Measurements from ENCODE around the gene PSD4. TPM values are rescaled to one million over a fixed set of nuclear protein-coding genes. Genes with fewer than 3 reads are reported as not detected.

Gene PSD4
- polyA plus RNA-seq, 2 of the 4 experiments (the other 2 are of a cell fraction), result 5.4 to 21.6 TPM

- FAIRE-seq, result no peak
- Histone ChIP-seq H3K27ac (no peak overlapping the region), H3K4me3 (no peak overlapping the region), H3K4me2 (no peak overlapping the region), H3K4me1 (no peaks in the 10 kb centered on the region), H3K9me3 (no peaks in the 10 kb centered on the region)
- TF ChIP-seq FOXS1 (CRISPR knock-in tag; IDR thresholded peaks at IDR 0.05) (no peak), E2F6 (IDR thresholded peaks at IDR 0.05; ENCODE audit: borderline replicate concordance, low read depth) (no peak), CEBPB (IDR thresholded peaks at IDR 0.05) (no peak), HEYL (CRISPR knock-in tag; IDR thresholded peaks at IDR 0.05) (no peak), EHF (CRISPR knock-in tag; IDR thresholded peaks at IDR 0.05) (no peak), HOXB13 (CRISPR knock-in tag; IDR thresholded peaks at IDR 0.05; ENCODE audit: low read depth) (no peak), RNF2 (IDR thresholded peaks at IDR 0.05; ENCODE audit: borderline replicate concordance, low read depth) (no peak), CBX8 (IDR thresholded peaks at IDR 0.05) (no peak), JUNB (IDR thresholded peaks at IDR 0.05) (no peak)
- TF ChIP-seq, protein P1, sequence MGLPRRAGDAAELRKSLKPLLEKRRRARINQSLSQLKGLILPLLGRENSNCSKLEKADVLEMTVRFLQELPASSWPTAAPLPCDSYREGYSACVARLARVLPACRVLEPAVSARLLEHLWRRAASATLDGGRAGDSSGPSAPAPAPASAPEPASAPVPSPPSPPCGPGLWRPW (IDR thresholded peaks at IDR 0.05), result no peak
- TF ChIP-seq, protein P2, sequence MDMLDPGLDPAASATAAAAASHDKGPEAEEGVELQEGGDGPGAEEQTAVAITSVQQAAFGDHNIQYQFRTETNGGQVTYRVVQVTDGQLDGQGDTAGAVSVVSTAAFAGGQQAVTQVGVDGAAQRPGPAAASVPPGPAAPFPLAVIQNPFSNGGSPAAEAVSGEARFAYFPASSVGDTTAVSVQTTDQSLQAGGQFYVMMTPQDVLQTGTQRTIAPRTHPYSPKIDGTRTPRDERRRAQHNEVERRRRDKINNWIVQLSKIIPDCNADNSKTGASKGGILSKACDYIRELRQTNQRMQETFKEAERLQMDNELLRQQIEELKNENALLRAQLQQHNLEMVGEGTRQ (IDR thresholded peaks at IDR 0.05), result no peak
- ATAC-seq, result no peak
- WGBS (ENCODE audit: missing lambda C conversion rate), result 61% methylated on average over 7 of the region's 7 CpGs
- ChIA-PET CTCF (interaction anchor here (1.8 kb wide), 1 partner anchor 67 kb away, joined by 9 read pairs; no protein-coding TSS in a partner anchor), POLR2A (no interaction called here)
- no peak for DNase-seq (ENCODE audit: low read depth in 1 of 2, low spot score in 1 of 2)
Measured at GRCh38 chr2:113131352-113132185, 42.2 kb upstream of the PSD4 start.

DNA sequence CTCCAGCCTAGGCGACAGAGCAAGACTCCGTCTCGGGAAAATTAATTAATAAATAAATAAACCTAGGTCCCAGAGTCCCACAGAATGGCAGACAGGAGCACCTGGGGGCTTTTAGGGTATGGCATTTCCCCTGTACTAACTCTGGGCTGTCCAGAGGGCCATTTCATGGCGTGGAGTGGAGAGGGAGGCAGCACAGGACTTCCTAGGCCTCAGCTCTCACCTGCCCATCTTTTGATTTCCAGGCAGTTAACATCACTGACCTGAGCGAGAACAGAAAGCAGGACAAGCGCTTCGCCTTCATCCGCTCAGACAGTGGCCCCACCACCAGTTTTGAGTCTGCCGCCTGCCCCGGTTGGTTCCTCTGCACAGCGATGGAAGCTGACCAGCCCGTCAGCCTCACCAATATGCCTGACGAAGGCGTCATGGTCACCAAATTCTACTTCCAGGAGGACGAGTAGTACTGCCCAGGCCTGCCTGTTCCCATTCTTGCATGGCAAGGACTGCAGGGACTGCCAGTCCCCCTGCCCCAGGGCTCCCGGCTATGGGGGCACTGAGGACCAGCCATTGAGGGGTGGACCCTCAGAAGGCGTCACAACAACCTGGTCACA, 41.3 kb upstream of the PSD4 start:
- ATAC-seq, result no peak
- ChIA-PET CTCF (interaction anchor here (0.6 to 7.1 kb wide), 5 partner anchors 11 to 114 kb away, joined by 4 to 52 read pairs (median 9); no protein-coding TSS in a partner anchor), POLR2A (no interaction called here)
- Histone ChIP-seq H3K27ac (no peak overlapping the region), H3K4me2 (no peak overlapping the region), H3K4me1 (no peaks in the 10 kb centered on the region), H3K4me3 (no peak overlapping the region), H3K9me3 (no peaks in the 10 kb centered on the region)
- DNase-seq (ENCODE audit: low read depth in 1 of 2, low spot score in 1 of 2), result no peak
- FAIRE-seq, result no peak
- 85% methylated on average over 17 of the region's 17 CpGs for WGBS (ENCODE audit: missing lambda C conversion rate)
- TF ChIP-seq RNF2 (IDR thresholded peaks at IDR 0.05; ENCODE audit: borderline replicate concordance, low read depth), result no peak
- TF ChIP-seq NPAS2 (CRISPR knock-in tag; IDR thresholded peaks at IDR 0.05; ENCODE audit: borderline replicate concordance), result no peak
- no peak for TF ChIP-seq RARB (CRISPR knock-in tag; IDR thresholded peaks at IDR 0.05)

GRCh38 chr2:113133704-113134598, 39.8 kb upstream of the PSD4 start:
- H3K9me3 ChIP-seq, result no peaks in the 10 kb centered on the region
- CTCF ChIA-PET, result interaction anchor here (1.0 to 7.1 kb wide), 8 partner anchors 10 to 257 kb away, joined by 3 to 52 read pairs (median 8); no protein-coding TSS in a partner anchor
- FAIRE-seq (no peak), ATAC-seq (peak in 1 of 2 experiments; percentile 32; a peak in 2 of 6 replicates), DNase-seq (ENCODE audit: low read depth in 1 of 2, low spot score in 1 of 2) (no peak)
- WGBS (ENCODE audit: missing lambda C conversion rate), result 51% methylated on average over 7 of the region's 7 CpGs
- 0 out of 3 replicates have a peak, but pooled peaks cover 2% of the 10 kb centered on the region for H3K4me1 ChIP-seq
- POLR2A ChIA-PET, result interaction anchor here (0.6 kb wide), 1 partner anchor 252 kb away, joined by 9 read pairs; no protein-coding TSS in a partner anchor
- 0 out of 6 replicates have a peak overlapping the region, but pooled peaks of 1 of the 2 experiments have one; percentile 12 for H3K27ac ChIP-seq
- TF ChIP-seq CBX2 (IDR thresholded peaks at IDR 0.05; ENCODE audit: borderline replicate concordance, low read depth) (no peak), RFX5 (IDR thresholded peaks at IDR 0.05) (no peak), ELK1 (IDR thresholded peaks at IDR 0.05; ENCODE audit: low read depth, low read length) (no peak), EHMT2 (IDR thresholded peaks at IDR 0.05; ENCODE audit: low read depth) (no peak), E2F6 (IDR thresholded peaks at IDR 0.05; ENCODE audit: borderline replicate concordance, low read depth) (no peak), MAZ (IDR thresholded peaks at IDR 0.05; ENCODE audit: borderline replicate concordance, low read depth, low read length) (no peak), ESRRA (IDR thresholded peaks at IDR 0.05; ENCODE audit: borderline replicate concordance, low read length) (no peak)
- TF ChIP-seq, protein P3, sequence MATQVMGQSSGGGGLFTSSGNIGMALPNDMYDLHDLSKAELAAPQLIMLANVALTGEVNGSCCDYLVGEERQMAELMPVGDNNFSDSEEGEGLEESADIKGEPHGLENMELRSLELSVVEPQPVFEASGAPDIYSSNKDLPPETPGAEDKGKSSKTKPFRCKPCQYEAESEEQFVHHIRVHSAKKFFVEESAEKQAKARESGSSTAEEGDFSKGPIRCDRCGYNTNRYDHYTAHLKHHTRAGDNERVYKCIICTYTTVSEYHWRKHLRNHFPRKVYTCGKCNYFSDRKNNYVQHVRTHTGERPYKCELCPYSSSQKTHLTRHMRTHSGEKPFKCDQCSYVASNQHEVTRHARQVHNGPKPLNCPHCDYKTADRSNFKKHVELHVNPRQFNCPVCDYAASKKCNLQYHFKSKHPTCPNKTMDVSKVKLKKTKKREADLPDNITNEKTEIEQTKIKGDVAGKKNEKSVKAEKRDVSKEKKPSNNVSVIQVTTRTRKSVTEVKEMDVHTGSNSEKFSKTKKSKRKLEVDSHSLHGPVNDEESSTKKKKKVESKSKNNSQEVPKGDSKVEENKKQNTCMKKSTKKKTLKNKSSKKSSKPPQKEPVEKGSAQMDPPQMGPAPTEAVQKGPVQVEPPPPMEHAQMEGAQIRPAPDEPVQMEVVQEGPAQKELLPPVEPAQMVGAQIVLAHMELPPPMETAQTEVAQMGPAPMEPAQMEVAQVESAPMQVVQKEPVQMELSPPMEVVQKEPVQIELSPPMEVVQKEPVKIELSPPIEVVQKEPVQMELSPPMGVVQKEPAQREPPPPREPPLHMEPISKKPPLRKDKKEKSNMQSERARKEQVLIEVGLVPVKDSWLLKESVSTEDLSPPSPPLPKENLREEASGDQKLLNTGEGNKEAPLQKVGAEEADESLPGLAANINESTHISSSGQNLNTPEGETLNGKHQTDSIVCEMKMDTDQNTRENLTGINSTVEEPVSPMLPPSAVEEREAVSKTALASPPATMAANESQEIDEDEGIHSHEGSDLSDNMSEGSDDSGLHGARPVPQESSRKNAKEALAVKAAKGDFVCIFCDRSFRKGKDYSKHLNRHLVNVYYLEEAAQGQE (IDR thresholded peaks at IDR 0.05), result no peak
- no peak overlapping the region for H3K4me3 ChIP-seq
- H3K4me2 ChIP-seq, result no peak overlapping the region

Measured in A549 (cell line).